ENCODE measurements around the gene DTX1.
"Not testable (repeated sequence)": the region's sequence is repeated elsewhere in the genome, so short reads cannot be mapped to it uniquely, and the experiment has no call there.

DTX1 gene

DNA sequence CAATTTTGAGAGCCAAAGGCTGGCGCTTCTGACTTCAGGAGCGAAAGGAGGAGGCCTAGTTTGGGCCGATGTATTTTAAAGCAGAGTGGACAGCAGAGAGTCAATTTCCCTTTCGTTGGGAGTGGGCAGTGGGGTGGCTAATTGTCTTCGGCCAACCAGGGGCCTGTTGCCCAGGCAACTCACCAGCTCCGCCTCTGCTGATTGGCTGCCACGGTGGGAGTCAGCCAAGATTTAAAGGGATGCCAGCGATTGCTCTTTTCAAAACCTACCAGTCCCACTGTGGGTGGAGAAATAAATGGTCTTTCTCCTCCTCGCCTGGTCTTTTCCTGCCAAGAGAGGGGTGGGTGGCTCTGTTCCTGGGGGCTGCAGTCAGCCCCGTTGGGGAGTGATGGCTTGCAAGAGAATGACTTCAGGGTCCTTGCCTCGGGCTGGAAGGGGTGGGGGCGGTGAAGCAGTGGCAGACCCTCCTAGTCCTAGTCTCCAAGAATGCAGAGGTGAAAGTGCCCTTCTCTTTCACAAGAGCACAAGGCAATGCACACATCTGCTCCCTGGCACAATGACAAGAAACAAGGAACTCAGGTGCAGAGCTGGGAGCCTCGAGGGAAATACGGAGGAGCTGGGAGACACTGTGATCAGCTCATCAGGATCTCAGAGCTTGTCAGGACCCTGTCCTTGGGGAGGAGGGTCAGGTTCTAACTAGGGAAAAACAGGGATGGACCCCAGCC lies 41.3 kb downstream of the DTX1 start:
- DNase-seq = no peak

- DNase-seq = no peak
These were observed 42.0 kb downstream of the DTX1 start for GRCh38 chr12:113098441-113099028.

GRCh38 chr12:113099364-113099763 lies 42.8 kb downstream of the DTX1 start:
- no peak for DNase-seq

DNA sequence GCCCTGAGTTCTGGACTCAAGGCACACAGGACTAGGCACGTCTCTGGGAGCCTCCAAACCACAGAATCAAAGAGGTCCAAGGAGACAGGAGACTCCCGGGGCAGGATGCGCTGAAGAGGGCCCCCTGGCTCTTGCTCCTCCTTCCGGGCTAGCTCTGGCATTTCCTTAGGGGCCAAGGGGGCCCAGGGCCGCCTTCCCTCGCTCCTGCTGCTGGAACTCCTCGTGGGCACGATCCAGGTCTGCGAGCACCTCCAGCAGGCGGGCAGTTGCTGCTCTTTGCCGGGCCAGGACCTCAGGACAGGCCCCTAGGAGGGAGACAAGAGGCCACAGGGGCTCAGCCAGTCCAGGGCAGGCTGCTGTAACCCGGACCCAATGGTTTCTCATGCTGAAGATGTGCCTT lies 43.2 kb downstream of the DTX1 start:
- DNase-seq = no peak

GRCh38 chr12:113101751-113102150 lies 45.2 kb downstream of the DTX1 start:
- no peak for DNase-seq

DNA sequence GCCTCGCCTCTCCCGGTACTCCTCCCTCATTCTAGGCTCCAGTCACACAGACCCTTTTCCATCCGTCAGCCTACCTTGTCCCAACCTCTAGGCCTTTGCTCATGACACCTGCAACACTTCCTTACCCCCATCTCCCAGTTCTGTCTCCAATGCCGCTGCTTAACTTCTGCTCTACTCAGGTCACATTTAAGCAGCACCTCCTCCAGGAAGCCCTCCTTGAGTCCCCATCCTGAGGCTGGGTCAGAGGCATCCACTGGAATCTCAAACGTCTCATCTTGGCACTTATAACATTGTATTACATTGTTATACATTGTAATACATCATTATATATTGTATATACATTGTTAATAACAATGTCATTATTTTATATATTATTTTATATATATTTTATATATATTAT lies 46.3 kb downstream of the DTX1 start:
- DNase-seq = no peak

DNA sequence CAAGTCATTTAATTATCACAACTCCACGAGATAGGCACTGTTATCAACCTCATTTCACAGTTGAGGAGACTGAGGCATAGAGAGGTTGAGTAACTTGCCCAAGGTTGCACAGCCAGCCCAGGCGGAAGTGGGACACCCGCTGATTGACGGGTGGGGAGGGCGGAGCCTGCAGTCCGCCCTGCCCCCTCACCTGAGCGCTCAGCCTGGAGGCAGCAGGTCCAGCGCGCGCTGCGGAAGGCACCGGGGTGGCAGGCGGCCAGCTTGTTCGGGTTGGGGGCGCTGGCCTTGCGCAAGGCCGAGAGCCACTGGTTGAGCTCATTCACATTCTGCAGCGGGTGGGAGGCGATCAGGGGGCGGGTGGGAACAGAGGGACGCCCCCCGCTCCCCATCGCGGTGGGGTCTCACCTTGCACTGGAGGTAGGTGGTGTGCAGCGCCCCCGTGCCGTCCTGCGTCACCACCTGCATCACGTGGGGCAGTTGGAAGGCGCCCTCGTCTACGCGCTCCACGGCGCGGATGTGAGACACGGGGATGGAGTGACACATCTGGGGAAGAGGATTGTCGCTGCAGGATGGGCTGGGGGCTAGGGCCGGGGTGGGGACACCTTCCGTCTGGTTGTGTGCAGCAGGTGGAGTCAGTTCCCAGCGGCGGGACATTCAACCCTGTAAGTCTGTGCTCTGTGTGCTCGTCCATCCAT lies 47.4 kb downstream of the DTX1 start:
- DNase-seq = no peak

- no peak for DNase-seq
These were observed 48.5 kb downstream of the DTX1 start for GRCh38 chr12:113104953-113105510.

GRCh38 chr12:113105606-113106271 lies 49.2 kb downstream of the DTX1 start:
- DNase-seq = no peak

GRCh38 chr12:113106361-113106760 lies 49.8 kb downstream of the DTX1 start:
- DNase-seq = no peak

GRCh38 chr12:113108308-113108707 lies 51.8 kb downstream of the DTX1 start:
- DNase-seq = no peak

DNA sequence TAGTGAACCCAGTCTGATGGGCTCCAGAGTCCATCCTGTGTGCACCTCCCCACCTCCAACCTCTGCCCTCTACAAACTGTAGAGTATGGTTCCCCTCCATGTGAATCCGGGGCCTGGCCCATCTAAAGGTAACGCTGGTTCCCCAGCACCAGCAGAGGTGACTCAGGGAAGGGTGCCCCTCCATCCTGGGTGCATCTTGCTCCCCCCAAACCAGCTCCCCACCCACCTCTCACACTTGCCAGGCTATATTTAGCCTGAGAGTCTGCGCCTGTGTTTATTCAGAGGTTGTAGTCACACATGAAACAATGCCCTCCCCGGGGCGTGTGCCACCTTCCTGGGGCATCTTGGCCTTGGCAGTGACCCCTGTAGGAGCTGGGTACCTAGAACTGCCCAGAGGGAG lies 52.8 kb downstream of the DTX1 start:
- DNase-seq = no peak

DNA sequence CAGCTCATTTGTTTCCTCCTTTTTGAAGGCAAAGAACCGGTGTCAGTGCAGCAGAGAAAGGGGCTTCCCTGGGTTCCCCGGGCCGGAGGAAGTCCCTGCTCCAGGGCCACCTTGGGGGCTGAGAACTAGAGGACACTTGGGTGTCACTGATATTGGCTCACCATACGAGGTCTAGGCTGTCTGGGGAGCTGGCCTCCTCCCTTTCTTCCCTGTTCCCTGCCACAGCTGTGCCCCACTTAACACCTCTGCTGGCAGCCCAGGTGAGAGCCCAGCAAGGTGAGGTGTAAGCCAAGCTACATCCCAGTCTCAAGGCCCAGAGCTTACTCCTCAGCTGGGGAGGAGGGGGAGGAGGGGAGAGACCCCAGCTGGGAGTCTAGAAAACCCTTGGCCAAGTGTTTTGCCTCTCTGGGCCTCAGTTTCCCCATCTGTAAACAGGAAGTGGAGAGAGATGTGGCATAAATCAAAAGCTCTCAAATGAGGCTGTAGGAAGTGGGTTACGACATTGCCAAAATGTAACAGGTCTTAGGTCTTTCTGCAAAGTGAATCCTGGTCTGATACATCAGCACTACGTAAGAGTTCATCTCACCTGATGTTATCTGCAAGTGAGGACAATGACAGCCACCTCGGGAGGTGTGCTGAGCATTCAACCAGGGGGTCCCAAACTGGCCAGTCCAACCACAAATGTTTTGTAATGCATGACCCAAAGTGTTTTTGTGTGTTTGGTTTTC lies 53.5 kb downstream of the DTX1 start:
- no peak for DNase-seq

DNA sequence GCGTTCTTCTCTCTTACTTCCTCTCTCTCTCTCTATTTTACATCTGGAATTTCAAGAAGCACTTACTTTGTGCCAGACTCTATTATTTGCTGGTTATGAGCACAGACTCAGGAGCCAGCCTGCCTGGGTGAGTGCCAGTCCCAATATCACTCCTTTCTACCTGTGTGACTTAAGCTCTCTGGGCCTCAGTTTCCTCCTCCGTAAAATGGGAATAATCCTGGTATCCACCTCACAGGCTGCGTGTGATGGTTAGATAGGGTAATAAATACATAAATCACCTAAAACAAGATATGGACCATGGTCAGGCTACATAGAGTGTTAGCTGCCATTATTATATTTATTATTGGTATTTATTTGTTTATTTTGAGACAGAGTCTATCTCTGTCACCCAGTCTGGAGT lies 54.7 kb downstream of the DTX1 start:
- DNase-seq = no peak

GRCh38 chr12:113112043-113112899 lies 55.7 kb downstream of the DTX1 start:
- no peak for DNase-seq

GRCh38 chr12:113113397-113113796 lies 56.9 kb downstream of the DTX1 start:
- DNase-seq = no peak

DNA sequence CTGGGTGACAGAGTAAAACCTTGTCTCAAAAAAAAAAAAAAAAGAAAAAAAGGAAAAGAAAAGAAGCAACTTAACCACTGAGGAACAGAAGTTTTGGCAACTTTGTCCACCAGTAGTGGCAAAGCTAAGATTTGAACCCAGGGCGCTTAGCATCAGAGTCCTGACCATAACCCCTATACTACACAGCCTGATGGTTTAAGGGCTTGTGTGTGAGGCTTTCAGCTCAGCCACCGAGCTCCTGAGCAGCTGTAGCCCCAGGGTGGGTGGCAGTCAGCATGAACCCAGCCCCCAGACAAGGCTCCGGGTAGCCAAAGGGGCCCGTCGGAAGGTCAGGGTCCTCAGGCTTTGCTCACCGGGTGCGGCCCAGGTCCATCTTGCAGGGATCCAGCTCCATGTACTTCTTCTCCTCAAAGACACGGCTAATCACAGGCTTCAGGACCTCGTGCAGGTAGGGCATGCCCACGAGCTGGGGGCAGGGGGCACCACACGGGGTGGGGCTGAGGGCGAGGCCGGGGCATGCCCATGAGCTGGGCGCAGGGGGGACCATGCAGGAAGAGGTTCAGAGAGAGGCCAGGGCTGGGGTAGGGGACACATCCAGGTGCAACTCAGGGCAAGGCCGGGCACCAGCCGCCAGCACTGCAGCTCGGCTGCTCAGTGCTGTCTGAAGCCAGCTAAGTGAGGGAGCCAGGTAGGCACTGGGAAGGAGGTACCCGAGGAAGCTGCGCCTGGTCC lies 58.1 kb downstream of the DTX1 start:
- no peak for DNase-seq

DNA sequence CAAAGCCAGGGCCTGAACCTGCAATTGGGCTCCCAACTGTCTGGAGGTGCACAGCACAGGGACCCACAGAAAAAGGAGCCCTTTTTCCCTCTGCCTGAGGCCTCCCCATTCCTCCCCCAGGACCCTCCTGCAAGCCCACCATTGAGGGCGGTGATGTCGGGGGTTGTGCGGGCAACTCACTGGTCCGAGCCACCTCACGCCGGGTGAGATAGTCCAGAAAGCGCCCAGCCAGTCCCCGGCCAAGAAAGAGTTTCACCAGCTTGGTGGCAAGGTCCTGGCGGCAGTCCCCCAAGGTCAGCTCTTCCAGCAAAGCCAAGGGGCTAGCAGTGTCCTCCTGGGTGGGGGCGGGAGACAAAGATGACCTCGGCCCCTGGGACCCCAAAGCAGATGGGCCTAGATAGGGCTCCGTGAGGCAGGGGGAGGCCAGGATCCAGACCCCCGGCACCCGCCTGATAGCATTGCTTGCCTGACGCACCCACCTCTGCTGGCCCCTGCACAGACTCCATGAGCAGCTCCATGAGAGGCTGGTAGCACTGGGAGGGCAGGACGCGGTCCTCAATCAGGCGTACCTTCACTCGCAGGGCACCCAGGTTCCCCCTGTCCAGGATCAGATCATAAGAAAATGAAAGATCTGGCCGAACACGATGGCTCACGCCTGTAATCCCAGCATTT lies 59.1 kb downstream of the DTX1 start:
- DNase-seq = no peak

GRCh38 chr12:113116875-113117274 lies 60.3 kb downstream of the DTX1 start:
- DNase-seq = no peak

DNA sequence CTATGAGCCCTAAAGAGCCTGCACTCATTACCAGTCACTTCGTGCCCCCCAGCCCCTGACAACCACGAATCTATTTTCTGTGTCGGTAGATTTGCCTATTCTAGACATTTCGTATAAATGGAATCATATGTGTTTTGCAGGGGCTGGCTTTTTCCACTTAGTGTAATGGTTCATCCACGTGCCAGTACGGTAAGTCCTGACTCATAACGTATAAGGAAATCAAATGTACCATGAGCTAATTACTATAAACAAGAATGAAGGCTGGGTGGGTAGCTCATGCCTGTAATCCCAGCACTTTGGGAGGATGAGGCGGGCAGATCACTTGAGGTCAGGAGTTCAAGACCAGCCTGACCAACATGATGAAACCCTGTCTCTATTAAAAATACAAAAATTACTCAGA lies 61.2 kb downstream of the DTX1 start:
- not testable (repeated sequence) for DNase-seq
